ENCODE results near the gene HOXB6. TPM values are rescaled to one million over a fixed set of nuclear protein-coding genes. Genes with fewer than 3 reads are reported as not detected.

HOXB6 gene
- total RNA-seq, 1 experiment from 2014 or later, result 64.8 TPM

DNA sequence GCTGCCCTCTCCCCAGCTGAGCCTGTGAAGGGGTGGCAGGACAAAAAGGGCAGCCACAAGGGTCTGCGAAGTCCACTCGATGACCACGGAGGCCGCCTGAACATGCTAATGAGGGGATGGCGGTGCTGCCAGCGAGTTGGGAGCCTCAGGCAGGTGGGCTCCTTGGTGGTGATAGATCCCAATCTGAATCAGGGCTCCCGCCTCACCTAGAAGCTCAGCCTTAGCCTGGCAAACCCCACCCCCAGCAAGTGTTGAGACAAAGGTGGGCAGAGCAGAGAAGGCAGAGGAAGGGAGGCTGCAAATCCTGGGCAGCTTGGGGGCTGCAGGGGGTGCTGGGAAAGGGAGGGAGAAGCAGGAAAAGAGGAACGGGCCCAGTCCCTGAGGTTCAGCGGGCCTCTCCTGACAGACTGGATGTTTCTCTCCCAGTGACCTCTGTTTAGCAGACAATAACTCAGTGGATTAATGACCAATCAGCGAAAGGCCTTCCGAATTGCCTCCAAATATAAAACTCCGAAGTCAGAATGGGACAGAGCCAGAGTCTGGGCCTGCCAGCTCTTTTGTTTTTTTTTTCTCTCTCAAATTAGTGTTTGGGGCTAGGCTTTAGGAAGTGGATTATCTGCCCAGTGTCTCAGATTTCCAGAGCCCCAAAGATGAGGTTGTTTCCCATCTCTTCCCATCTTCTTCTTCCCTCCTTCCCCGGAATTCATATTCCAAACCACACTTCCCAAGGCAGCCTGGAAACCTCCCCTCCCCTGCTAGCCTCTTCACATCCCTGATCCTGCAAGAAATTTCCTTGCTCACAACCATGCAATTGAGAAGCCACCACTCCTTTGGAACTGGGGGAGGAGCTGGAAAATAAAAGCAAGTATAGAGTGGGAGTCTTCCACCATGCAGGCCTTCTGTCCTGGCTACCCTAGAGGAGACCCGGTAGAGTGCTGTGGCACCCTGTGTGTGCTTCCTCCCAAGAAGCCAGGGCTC, 44.7 kb downstream of the HOXB6 start:
- ChIA-PET RAD21 (ENCODE audit: low non-redundant PET in 1 of 2, low total read pairs in 2 of 2, uncharacterized antibody in 2 of 2, unreplicated experiment in 2 of 2) (no interaction called here), CTCF (no interaction called here), POLR2A (no interaction called here)
- H3K4me1 ChIP-seq (ENCODE audit: control insufficient read depth in 1 of 2, insufficient read depth in 2 of 2, low read length in 2 of 2), result peaks cover 0 to 4% of the 10 kb centered on the region in 2 experiments; a peak in 1 of 4 replicates
- no peaks in the 10 kb centered on the region for H3K9me2 ChIP-seq (ENCODE audit: insufficient read depth)
- TF ChIP-seq ZNF274 (IDR thresholded peaks at IDR 0.05; ENCODE audit: low read depth, low read length), result no peak
- TF ChIP-seq, protein P1, sequence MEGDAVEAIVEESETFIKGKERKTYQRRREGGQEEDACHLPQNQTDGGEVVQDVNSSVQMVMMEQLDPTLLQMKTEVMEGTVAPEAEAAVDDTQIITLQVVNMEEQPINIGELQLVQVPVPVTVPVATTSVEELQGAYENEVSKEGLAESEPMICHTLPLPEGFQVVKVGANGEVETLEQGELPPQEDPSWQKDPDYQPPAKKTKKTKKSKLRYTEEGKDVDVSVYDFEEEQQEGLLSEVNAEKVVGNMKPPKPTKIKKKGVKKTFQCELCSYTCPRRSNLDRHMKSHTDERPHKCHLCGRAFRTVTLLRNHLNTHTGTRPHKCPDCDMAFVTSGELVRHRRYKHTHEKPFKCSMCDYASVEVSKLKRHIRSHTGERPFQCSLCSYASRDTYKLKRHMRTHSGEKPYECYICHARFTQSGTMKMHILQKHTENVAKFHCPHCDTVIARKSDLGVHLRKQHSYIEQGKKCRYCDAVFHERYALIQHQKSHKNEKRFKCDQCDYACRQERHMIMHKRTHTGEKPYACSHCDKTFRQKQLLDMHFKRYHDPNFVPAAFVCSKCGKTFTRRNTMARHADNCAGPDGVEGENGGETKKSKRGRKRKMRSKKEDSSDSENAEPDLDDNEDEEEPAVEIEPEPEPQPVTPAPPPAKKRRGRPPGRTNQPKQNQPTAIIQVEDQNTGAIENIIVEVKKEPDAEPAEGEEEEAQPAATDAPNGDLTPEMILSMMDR (IDR thresholded peaks at IDR 0.05 in 2 of 3, conservative IDR thresholded peaks at IDR 0.05 in 1 of 3; ENCODE audit: borderline replicate concordance in 1 of 3, insufficient read depth in 1 of 3, low read depth in 2 of 3, low read length in 2 of 3), result no peak
- TF ChIP-seq FOSL1 (IDR thresholded peaks at IDR 0.05; ENCODE audit: low read depth), result no peak
- TF ChIP-seq RAD21 (IDR thresholded peaks at IDR 0.05; ENCODE audit: low read depth), result no peak
- TF ChIP-seq ELF1 (IDR thresholded peaks at IDR 0.05; ENCODE audit: borderline replicate concordance, low read depth), result no peak
- no peak for TF ChIP-seq SIN3A (IDR thresholded peaks at IDR 0.05; ENCODE audit: low read depth)
- H4K20me1 ChIP-seq (ENCODE audit: insufficient read depth), result no peaks in the 10 kb centered on the region
- DNase-seq (ENCODE audit: low read depth, low spot score), result no peak
- H3K27ac ChIP-seq (ENCODE audit: low read depth, low read length), result no peak overlapping the region
- H3K4me2 ChIP-seq (ENCODE audit: low read length), result no peak overlapping the region
- no peaks in the 10 kb centered on the region for H3K36me3 ChIP-seq (ENCODE audit: control insufficient read depth in 1 of 2, insufficient read depth in 2 of 2, low read length in 2 of 2)
- no peak overlapping the region for H3K9ac ChIP-seq (ENCODE audit: low read length)
- ATAC-seq, result no peak
- no peaks in the 10 kb centered on the region for H3K9me3 ChIP-seq (ENCODE audit: control insufficient read depth in 1 of 2, insufficient read depth in 1 of 2, low read depth in 1 of 2, low read length in 2 of 2)
- peaks cover 5% of the 10 kb centered on the region; the same call in 1 of the 2 replicates for H3K79me2 ChIP-seq (ENCODE audit: insufficient read depth, low read length)
- BruUV-seq (replicated peaks), result no TSS peak
- intact Hi-C loops (cut with micrococcal nuclease), result no loop called here
- no peak overlapping the region for H3K4me3 ChIP-seq (replicated peaks in 1 of 2; ENCODE audit: low read depth in 1 of 2, low read length in 2 of 2)
- no peak overlapping the region for H2AFZ ChIP-seq (ENCODE audit: low read depth, low read length, poor library complexity, severe bottlenecking)
- no peaks in the 10 kb centered on the region for H3K27me3 ChIP-seq (ENCODE audit: insufficient read depth, low read length)
